ENCODE data around the gene PTPN23.

GRCh38 chr3:47377186-47377585, 3.6 kb upstream of the PTPN23 start:
- no peak for TF ChIP-seq SP1 (IDR thresholded peaks at IDR 0.05)
- TF ChIP-seq HDGF (IDR thresholded peaks at IDR 0.05; ENCODE audit: borderline replicate concordance): no peak
- TF ChIP-seq, protein P1, sequence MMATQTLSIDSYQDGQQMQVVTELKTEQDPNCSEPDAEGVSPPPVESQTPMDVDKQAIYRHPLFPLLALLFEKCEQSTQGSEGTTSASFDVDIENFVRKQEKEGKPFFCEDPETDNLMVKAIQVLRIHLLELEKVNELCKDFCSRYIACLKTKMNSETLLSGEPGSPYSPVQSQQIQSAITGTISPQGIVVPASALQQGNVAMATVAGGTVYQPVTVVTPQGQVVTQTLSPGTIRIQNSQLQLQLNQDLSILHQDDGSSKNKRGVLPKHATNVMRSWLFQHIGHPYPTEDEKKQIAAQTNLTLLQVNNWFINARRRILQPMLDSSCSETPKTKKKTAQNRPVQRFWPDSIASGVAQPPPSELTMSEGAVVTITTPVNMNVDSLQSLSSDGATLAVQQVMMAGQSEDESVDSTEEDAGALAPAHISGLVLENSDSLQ (IDR thresholded peaks at IDR 0.05): no peak
- no peak for TF ChIP-seq TARDBP (IDR thresholded peaks at IDR 0.05)
- no peak for TF ChIP-seq FOXK2 (IDR thresholded peaks at IDR 0.05)
- TF ChIP-seq SUZ12 (IDR thresholded peaks at IDR 0.05): no peak
- TF ChIP-seq ARNT (IDR thresholded peaks at IDR 0.05): no peak
- TF ChIP-seq ELF4 (IDR thresholded peaks at IDR 0.05): no peak
- no peak for TF ChIP-seq ZNF384 (IDR thresholded peaks at IDR 0.05)
- no peak for TF ChIP-seq BHLHE40 (IDR thresholded peaks at IDR 0.05; ENCODE audit: borderline replicate concordance)
- no peak for TF ChIP-seq L3MBTL2 (conservative IDR thresholded peaks at IDR 0.05)
- TF ChIP-seq FOXM1 (IDR thresholded peaks at IDR 0.05; ENCODE audit: borderline replicate concordance): no peak
